ENCODE data around the gene OLIG2. TPM values are rescaled to one million over a fixed set of nuclear protein-coding genes. Genes with fewer than 3 reads are reported as not detected.

OLIG2 gene
- total and polyA plus RNA-seq, 2 of the 13 experiments (the other 11 are each of a cell fraction or from before 2014, with no cell fraction given): not detected

DNA sequence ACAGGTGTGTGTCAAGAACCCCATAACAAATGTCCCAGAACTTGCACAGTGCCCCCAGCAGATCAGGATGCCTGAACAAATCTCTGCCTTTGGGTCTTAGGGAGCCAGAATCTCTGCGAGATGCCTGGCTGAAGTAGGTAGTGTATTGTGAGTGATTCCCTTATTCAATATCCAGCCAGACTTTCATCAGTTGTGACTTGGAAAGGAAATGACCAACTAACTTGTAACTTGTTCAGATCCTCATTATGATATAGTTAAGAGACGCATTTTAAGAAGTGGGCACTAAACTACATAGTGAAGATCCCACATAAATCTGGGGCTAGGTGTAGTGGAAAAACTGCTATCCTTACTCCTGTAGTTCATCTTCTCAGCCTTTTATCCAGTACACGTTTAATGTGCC is 11.8 kb downstream of the OLIG2 start:
- POLR2A ChIA-PET: no interaction called here
- H2AFZ ChIP-seq (ENCODE audit: low read length): no peak overlapping the region
- no peak overlapping the region for H3K4me2 ChIP-seq (ENCODE audit: low read depth, low read length)
- CTCF ChIA-PET (ENCODE audit: low intra/inter-chr PET ratio, low total read pairs): no interaction called here
- FAIRE-seq (no peak), DNase-seq (ENCODE audit: low spot score) (no peak), ATAC-seq (no peak)
- H3K4me3 ChIP-seq (replicated peaks in 1 of 3; ENCODE audit: insufficient read depth in 1 of 3, low read depth in 2 of 3, low read length in 3 of 3): no peak overlapping the region
- intact Hi-C loops (cut with micrococcal nuclease; ENCODE audit: unreplicated experiment) (no loop called here), in situ Hi-C loops (cut with HindIII; ENCODE audit: extremely low pct_ligation_motif_present, low pct_unique_long_range_greater_than_20kb) (no loop called here)
- H3K27ac ChIP-seq (ENCODE audit: extremely low read length, insufficient read depth, low read length): no peak overlapping the region
- no peaks in the 10 kb centered on the region for H3K9me3 ChIP-seq (ENCODE audit: low read length)
- no peaks in the 10 kb centered on the region for H4K20me1 ChIP-seq (ENCODE audit: insufficient read depth, low read length)
- no peaks in the 10 kb centered on the region for H3K79me2 ChIP-seq (ENCODE audit: insufficient read depth, low read length)
- peaks cover 3 to 37% of the 10 kb centered on the region in 2 experiments for H3K27me3 ChIP-seq (ENCODE audit: control insufficient read depth in 1 of 2, insufficient read depth in 2 of 2, low read length in 2 of 2)
- 16% methylated on average over 3 of the region's 3 CpGs for WGBS (ENCODE audit: low lambda C conversion rate)
- BruUV-seq (replicated peaks): no TSS peak
- H3K9ac ChIP-seq (ENCODE audit: insufficient read depth, low read depth, low read length): no peak overlapping the region
- no peaks in the 10 kb centered on the region for H3K36me3 ChIP-seq (replicated peaks in 1 of 2; ENCODE audit: control insufficient read depth in 1 of 2, insufficient read depth in 2 of 2, low read length in 2 of 2)
- H3K4me1 ChIP-seq (ENCODE audit: insufficient read depth, low read length): no peaks in the 10 kb centered on the region
- TF ChIP-seq, protein P1, sequence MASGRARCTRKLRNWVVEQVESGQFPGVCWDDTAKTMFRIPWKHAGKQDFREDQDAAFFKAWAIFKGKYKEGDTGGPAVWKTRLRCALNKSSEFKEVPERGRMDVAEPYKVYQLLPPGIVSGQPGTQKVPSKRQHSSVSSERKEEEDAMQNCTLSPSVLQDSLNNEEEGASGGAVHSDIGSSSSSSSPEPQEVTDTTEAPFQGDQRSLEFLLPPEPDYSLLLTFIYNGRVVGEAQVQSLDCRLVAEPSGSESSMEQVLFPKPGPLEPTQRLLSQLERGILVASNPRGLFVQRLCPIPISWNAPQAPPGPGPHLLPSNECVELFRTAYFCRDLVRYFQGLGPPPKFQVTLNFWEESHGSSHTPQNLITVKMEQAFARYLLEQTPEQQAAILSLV (CRISPR knock-in tag; IDR thresholded peaks at IDR 0.05; ENCODE audit: borderline replicate concordance): no peak
- TF ChIP-seq HNRNPH1 (optimal IDR thresholded peaks at IDR 0.05; ENCODE audit: low read depth, low read length) (no peak), KDM4B (CRISPR knock-in tag; IDR thresholded peaks at IDR 0.05) (no peak), ZNF777 (CRISPR knock-in tag; IDR thresholded peaks at IDR 0.05) (no peak), NFIB (CRISPR knock-in tag; IDR thresholded peaks at IDR 0.05; ENCODE audit: borderline replicate concordance) (no peak), ISX (CRISPR knock-in tag; conservative IDR thresholded peaks at IDR 0.05) (no peak)
- TF ChIP-seq, protein P2, sequence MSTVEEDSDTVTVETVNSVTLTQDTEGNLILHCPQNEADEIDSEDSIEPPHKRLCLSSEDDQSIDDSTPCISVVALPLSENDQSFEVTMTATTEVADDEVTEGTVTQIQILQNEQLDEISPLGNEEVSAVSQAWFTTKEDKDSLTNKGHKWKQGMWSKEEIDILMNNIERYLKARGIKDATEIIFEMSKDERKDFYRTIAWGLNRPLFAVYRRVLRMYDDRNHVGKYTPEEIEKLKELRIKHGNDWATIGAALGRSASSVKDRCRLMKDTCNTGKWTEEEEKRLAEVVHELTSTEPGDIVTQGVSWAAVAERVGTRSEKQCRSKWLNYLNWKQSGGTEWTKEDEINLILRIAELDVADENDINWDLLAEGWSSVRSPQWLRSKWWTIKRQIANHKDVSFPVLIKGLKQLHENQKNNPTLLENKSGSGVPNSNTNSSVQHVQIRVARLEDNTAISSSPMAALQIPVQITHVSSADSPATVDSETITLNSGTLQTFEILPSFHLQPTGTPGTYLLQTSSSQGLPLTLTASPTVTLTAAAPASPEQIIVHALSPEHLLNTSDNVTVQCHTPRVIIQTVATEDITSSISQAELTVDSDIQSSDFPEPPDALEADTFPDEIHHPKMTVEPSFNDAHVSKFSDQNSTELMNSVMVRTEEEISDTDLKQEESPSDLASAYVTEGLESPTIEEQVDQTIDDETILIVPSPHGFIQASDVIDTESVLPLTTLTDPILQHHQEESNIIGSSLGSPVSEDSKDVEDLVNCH (CRISPR knock-in tag; IDR thresholded peaks at IDR 0.05): no peak
- TF ChIP-seq, protein P3, sequence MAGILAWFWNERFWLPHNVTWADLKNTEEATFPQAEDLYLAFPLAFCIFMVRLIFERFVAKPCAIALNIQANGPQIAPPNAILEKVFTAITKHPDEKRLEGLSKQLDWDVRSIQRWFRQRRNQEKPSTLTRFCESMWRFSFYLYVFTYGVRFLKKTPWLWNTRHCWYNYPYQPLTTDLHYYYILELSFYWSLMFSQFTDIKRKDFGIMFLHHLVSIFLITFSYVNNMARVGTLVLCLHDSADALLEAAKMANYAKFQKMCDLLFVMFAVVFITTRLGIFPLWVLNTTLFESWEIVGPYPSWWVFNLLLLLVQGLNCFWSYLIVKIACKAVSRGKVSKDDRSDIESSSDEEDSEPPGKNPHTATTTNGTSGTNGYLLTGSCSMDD (CRISPR knock-in tag; IDR thresholded peaks at IDR 0.05): no peak
- TF ChIP-seq, protein P4, sequence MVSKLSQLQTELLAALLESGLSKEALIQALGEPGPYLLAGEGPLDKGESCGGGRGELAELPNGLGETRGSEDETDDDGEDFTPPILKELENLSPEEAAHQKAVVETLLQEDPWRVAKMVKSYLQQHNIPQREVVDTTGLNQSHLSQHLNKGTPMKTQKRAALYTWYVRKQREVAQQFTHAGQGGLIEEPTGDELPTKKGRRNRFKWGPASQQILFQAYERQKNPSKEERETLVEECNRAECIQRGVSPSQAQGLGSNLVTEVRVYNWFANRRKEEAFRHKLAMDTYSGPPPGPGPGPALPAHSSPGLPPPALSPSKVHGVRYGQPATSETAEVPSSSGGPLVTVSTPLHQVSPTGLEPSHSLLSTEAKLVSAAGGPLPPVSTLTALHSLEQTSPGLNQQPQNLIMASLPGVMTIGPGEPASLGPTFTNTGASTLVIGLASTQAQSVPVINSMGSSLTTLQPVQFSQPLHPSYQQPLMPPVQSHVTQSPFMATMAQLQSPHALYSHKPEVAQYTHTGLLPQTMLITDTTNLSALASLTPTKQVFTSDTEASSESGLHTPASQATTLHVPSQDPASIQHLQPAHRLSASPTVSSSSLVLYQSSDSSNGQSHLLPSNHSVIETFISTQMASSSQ (IDR thresholded peaks at IDR 0.05; ENCODE audit: low read depth): no peak
- TF ChIP-seq, protein P4 (CRISPR knock-in tag; IDR thresholded peaks at IDR 0.05; ENCODE audit: borderline replicate concordance): no peak
- TF ChIP-seq, protein P5, sequence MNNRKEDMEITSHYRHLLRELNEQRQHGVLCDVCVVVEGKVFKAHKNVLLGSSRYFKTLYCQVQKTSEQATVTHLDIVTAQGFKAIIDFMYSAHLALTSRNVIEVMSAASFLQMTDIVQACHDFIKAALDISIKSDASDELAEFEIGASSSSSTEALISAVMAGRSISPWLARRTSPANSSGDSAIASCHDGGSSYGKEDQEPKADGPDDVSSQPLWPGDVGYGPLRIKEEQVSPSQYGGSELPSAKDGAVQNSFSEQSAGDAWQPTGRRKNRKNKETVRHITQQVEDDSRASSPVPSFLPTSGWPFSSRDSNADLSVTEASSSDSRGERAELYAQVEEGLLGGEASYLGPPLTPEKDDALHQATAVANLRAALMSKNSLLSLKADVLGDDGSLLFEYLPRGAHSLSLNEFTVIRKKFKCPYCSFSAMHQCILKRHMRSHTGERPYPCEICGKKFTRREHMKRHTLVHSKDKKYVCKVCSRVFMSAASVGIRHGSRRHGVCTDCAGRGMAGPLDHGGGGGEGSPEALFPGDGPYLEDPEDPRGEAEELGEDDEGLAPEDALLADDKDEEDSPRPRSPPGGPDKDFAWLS (CRISPR knock-in tag; IDR thresholded peaks at IDR 0.05; ENCODE audit: borderline replicate concordance): no peak

Measured in HepG2 (cell line).